HG03108 (cell line): Measurements from ENCODE around the gene IGSF6.
"Not testable (repeated sequence)": the region's sequence is repeated elsewhere in the genome, so short reads cannot be mapped to it uniquely, and the experiment has no call there.

Experiments used
- ATAC-seq: cut with Tn5 transposase; IDR thresholded peaks from one replicate; pipeline ENCODE4 v1.9.1; 2021; ENCODE audit warnings: moderate library complexity; ENCODE audit not compliant: unreplicated experiment

Gene IGSF6, protein sequence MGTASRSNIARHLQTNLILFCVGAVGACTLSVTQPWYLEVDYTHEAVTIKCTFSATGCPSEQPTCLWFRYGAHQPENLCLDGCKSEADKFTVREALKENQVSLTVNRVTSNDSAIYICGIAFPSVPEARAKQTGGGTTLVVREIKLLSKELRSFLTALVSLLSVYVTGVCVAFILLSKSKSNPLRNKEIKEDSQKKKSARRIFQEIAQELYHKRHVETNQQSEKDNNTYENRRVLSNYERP

DNA sequence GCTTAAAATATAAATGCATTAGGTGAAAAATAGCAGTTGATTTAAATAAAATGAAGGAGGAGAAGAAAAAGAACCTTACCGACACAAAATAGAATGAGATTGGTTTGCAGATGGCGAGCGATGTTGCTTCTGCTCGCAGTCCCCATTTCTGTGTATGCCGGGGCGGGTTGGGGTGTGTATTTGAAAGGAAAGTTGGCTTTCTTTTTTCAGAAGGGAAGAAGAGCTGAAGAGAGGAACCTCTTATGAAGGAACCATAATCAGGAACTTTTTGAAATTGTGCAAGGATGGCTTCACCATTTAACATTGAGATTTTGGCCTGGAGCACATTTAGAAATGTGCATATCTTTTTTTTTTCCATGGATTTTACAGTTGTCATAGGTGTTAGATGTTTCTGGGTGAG lies at the start of gene IGSF6:
Gene IGSF6, minus strand, starts transcription at position 156 of the 400 bp plus-strand sequence. Its CDS starts 10 bp downstream, at position 146.
- no peak for ATAC-seq

DNA sequence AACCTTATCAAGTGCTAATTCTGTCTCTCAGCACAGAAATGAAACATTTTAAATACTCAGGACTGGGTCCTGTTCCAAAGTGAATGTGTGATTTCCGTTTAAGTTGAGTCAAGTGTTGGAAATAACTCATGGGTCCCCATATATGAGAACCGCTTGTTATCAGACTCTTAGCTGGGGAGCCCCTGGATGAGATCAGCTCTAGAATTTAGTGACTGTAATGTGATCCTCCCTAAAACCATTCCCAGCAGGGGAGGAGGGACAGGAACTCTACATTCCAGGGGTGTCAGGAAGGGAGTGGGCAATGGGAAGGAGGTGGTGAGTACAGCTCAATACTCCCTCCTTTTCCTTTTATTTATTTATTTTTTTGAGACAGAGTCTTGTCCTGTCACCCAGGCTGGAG lies 48.9 kb upstream of the IGSF6 start:
- no peak for ATAC-seq

DNA sequence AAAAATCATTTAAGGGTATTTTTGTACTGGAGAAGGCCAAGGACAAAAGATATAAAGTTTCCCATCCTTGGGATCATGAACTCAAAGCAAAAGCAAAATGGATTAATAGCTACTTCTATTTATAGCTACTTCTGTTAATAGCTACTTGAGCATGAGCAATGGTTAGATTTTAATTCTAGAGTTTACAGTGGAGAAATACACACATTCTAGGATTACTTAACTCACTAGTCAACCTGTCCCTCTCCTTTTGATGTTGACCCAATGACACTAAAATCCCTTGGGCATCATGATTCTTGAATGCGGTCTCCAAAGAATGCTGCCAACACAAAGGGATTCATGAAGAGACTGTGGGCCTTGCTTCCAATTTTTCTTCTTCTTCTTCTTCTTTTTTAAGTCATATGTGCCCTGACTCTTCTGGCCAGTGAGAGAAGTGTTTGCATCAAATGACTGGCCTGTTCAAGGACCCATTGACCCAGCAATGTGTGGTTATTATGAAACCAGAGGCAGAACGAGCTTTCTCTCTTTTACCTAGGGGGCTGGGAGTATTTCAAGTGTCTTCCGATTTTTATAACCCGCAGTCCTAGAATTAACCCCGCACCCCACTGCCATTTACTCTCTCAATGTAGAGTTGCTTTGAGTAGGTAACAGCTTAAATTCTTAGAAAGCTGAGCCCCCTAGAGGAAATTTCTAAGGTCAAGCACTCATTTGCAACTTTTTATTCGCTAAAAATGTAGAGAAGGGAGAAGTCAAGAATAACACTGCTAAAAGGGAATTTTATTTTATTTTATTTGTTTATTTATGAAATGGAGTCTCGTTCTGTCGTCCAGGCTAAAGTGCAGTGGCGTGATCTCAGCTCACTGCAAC lies 46.0 kb upstream of the IGSF6 start:
- ATAC-seq = no peak

DNA sequence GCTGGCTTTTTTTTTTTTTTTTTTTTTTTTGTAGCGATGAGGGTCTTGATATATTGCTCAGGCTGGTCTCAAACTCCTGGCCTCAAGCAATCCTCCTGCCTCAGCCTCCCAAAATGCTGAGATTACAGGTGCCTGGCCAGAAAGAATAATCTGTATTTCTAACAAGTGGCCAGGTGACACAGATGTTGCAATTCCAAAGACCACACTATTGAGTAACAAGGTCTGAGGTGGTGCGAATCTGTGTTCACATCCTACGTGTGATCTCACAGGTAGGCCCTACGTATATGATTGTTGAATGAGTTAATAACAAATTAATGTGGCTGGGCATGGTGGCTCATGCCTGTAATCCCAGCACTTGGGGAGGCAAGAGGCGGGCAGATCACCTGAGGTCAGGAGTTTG lies 44.6 kb upstream of the IGSF6 start:
- ATAC-seq = no peak

DNA sequence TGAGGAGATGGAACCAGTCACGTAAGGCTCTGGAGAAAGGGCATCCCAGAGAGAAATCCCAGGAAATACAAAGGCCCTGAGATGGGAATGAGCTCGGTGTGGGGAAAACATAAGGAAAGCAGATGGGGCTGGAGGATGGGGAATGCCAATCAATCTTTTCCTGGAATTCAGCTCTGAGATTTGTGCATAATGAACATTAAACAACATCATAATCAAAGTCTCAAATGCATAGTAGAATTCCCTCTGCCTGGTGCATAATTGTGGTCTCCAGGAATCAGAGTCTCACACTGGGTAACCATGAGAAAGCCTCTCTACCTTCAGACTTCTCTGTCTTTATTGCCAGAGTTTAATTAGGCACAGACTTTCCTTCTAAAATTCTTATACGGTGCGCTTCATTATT lies 42.2 kb upstream of the IGSF6 start:
- no peak for ATAC-seq

DNA sequence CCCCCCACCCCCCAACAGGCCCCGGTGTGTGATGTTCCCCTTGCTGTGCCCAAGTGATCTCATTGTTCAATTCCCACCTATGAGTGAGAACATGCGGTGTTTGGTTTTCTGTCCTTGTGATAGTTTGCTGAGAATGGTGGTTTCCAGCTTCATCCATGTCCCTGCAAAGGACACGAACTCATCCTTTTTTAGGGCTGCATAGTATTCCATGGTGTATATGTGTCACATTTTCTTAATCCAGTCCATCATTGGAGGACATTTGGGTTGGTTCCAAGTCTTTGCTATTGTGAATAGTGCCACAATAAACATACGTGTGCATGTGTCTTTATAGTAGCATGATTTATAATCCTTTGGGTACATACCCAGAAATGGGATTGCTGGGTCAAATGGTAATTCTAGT lies 38.6 kb upstream of the IGSF6 start:
- ATAC-seq = not testable (repeated sequence)

DNA sequence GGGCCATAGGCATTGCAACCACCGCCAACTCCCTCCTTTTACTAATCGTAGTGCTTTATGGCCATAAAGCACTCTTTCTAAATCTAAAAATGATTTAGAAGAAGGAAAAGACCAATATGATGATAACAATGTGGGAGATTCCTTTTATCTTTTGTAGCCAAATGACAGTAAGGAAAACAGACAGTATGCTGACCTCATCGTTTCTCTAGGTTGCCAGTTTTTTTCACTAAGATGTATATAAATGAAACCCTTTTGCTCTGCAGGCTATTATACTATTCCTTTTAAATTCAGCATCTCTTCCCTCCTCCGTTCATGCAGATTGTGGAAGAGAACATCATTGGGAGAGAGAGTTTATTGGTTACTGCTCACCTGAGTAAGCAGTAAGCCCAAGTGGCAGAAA lies 36.7 kb upstream of the IGSF6 start:
- ATAC-seq = no peak

DNA sequence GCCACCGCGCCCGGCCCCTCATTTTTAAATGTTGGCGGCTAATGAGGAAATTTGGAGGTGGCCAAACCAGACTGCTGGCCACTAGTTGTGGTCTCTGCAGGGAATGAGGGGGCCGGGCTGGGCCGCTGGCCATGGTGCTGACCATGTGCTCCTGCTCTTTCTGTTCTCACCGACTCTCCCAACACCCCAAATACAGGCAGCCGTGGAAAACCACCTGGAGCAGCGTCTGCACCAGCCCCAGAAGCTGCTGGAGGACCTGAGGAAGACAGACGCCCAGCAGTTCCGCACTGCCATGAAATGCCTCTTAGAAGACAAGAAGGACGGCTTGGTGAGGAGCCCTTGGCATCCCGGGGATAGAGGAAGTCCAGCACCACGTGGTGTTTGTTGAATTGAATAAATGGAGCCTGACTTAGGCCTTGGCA lies 32.6 kb upstream of the IGSF6 start:
- no peak for ATAC-seq

DNA sequence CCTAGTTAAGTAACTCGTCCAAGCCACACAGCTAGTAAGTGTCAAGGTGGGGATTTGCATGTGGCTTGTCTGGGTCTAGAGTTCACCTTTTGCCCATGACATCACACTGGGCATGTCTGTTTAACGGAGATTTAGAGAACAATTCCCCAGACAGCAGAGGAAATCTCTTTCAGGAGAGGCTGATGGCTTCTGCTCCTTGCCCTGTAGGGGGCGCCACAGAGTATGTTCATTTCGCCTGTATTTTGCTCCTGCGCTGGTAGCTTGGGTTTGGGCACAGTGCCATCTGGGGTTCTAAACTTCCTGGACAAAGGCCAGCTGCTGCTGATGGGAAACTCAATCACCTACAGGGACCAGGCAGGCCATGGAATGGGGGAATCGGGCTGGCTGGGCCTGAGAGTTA lies 31.8 kb upstream of the IGSF6 start:
- no peak for ATAC-seq

DNA sequence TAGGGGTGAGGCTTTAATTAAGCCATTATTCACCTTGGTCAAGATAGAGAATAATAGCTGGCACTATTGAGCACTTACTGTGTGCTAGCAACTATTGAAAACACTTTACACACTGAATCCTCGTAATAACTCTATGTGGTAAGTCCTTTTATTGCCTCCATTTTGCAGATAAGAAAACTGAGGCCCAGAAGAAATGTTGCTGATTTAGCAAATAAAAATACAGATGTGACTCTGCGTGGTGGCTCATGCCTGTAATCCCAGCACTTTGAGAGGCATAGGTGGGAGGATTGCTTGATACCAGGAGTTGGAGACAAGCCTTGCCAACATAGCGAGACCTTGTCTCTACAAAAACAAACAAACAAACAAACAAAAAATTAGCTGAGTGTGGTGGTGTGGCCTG lies 30.8 kb upstream of the IGSF6 start:
- ATAC-seq = no peak

DNA sequence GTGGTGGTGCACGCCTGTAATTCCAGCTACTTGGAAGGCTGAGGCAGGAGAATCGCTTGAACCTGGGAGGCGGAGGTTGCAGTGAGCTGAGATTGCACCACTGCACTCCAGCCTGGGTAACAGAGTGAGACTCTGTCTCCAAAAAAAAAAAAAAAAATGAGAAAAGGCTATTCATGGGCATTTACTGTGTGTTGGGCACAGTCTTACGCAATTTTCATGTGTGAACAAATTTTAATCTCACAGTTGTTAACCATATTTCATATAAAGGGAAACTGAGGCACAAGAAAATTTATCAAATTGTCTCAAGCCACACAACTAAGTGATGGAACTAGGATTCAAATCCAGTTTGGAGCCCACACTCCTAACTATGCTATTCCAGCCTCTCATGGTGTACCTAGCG lies 28.3 kb upstream of the IGSF6 start:
- not testable (repeated sequence) for ATAC-seq

DNA sequence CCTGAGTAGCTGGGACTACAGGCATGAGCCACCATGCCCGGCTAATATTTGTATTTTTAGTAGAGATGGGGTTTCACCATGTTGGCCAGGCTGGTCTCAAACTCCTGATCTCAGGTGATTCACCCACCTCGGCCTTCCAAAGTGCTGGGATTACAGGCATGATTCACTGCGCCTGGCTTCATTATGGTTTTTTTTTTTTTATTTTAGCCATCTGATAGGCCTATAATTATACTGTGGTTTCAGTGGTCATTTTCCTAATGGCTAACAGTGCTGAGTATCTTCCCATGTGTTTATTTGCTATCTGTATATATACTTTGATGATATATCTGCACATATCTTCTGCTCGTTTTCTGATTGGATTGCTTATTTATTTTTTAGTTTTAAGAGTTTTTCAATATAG lies 22.0 kb upstream of the IGSF6 start:
- ATAC-seq = not testable (repeated sequence)

DNA sequence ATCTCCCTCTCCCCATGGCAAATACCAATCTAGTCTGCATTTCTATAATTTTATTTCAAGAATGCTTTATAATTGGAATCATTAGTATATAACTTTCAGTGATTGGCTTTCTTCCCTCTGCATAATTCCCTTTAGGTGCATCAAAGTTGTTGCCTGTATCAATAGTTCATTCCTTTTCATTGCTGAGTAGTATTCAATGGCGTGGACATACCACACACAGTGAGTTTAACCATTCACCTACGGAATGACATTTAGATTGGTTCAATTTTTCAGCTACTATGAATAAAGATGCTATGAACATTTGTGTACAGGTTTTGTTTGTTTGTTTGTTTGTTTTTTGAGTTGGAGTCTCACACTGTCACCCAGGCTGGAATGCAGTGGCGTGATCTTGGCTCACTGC lies 21.1 kb upstream of the IGSF6 start:
- ATAC-seq = no peak

DNA sequence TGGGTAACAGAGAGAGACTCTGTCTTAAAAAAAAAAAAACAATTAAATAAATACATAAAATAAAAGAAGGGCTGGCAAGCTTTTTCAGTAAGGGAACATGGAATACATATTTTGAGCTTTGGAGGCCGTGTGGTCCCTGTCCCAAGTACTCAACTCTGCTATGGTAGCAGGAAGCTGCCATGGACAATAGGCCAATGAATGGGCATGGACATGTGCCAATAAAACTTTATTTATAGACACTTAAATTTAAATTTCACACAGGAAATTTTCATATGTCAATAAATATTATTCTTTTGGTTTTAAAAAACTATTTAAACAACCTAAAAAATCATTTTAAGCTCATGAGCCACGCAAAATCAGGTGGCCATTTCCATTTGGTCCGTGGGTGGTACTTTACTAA lies 15.2 kb upstream of the IGSF6 start:
- no peak for ATAC-seq

DNA sequence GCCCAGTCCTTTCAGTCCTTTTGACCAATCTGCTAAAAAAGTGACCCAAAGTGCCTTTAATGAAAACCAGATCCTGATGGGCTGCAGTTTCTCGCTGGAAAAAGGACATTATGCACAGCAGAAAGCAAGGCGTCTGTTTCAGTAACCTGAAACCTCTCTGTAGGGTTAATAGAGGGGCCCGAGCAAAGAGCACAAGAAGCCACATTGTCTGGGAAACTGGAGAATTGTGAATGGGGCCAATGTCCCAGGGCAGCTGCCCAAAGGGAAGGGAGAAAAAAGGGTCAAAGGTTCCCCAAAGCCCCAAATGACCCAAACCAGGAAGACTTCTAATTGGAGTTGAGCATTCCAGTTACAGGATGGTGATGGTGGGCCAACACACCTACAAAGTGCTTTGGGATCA lies 14.4 kb upstream of the IGSF6 start:
- no peak for ATAC-seq

DNA sequence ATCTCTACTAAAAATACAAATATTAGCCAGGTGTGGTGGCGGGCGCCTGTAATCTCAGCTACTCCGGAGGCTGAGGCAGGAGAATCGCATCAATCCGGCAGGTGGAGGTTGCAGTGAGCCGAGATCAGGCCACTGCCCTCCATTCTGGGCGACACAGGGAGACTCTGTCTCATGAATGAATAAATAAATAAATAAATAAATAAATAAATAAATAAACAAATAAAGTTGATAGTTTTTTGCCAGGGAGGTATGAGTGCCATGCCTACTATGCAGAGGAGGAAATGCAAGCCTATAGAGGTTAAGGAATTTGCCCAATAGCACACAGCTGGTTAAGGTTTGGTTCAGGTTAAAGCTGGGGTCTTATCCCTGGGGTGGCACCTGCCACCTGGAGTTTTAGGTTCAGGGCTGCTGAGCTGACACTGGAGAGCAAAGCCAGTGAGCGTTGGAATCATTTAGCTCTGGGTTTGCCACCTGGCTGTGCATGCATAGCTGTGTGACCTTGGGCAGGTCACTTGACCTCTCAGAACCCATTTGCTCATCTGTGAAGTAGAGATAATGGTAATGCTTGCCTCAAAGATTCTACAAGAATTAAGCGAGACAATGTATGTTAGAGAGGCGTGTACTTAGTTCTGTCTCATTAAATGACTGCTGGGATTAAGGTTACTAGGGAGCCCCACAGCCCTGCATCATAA lies 12.5 kb upstream of the IGSF6 start:
- no peak for ATAC-seq

DNA sequence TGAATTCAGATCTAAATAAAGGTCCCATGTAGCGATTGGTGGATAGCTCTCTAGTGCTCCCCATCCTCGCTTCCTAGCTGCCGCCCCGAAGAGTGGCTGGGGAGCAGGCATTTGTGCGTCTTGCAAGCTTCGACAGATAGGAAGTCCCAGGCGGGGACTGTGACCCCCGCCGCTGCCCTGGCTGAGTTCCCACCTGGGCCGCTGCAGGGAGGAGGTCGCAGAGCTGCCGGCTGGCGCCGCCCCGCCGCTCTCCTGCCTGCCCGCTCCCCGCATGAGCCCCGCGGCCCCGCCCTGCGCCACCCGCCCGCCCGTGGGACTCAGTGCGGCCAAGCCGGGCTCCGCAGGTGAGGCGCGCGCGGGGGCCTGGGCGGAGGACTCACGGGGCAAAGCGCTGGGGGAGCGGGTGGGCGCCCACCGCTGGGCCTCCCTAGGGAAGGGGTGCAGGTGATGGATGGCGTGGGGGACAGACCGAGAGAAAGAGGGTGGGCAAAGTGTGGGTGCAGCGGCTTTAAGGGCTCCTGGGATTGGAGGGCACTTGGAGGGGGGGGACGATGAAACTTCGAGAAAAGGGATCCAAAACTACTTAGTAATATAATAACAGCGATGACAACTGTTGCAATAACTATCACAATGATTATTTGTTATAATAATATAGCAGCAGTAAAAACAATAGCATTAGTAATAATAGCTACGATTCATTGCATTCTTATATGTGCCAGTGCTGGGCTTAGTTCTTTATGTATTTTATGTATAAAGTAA lies 11.7 kb upstream of the IGSF6 start, which contains the start of gene OTOA:
Gene OTOA, plus strand, starts transcription at position 80 of the 759 bp plus-strand sequence. CDS start 14,547 bp downstream, outside the sequence.
- no peak for ATAC-seq

DNA sequence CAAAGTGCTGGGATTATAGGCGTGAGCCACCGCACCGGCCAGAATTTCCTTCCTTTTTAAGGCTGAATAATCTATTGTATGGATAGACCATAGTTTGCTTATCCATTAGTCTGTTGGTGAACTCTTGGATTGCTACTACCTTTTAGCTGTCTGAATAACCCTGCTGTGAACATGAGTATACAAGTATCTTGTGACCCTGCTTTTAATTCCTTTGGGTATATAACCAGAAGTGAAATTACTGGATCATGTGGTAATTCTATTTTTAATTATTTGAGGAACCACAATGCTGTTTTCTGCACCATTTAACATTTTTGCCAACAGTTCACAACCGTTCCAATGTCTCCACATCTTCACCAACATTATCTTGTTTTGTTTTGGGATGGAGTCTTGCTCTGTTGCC lies 6.7 kb upstream of the IGSF6 start:
- no peak for ATAC-seq

DNA sequence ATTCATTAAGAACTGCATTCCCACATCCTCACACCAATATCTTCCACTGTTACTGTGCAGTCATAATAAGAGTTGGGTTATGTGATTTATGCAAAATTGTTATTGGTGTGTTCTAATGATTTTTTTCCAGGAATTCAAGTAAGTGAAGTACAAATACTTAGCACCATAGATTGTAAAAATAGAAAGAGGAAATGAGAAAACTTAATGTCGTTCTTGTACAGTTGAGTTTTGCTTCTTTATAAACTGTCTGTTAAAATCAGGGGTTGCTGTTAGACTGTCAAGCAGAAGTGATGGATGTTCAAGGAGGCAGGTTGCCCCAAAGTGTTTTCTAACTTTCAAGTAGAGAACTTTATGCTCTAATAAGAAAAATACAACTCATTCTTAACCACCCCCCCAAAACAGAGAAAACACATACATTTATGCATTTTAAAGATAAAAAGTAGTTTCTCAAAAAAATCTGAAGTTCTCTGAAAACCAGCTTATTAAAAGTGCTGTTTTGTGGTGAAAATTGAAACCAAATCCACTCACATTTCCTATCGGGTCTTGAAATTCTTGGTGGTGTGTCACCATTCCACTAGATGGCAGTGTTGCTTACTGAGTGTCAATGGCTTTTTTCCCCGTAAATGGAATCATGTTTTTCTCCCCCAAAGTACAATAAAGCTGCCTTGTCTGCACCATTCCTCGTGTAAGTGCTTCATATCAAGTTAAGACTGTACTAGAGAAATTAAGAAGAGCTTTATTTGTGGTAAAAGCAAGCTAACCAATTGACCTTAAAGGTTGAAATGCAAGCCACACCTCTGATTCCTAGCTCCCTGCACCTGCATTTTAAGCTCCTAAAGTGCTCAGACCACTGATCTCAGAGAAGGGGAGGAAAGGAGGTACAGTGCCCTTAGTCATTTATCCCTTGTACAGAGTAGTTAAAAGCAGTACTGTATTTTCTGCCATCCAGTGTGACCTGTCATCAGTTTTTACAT lies 4.7 kb upstream of the IGSF6 start:
- no peak for ATAC-seq

DNA sequence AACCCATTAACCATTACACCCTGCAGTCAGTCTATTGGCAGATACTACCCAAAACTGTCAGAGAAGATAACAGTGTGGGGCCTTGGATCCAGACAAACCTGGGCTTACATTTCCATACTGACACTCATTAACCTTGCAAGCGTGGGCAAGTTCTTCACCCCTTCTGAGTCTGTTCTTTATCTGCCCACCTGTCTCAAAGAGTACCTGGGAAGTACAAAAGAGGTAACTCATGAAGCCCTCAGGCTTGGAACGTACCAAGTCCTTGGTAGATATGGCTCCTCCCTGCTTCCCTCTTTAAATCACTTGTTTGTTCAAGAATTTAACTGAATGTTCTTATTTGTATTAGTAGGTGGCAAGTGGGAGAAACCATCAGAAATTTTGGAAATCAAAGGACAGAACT lies 2.5 kb upstream of the IGSF6 start:
- ATAC-seq = no peak
